ENCODE measurements around the gene CEP89. TPM values are rescaled to one million over a fixed set of nuclear protein-coding genes. Genes with fewer than 3 reads are reported as not detected.

The CEP89 gene
- total and polyA plus RNA-seq, 2 donors (not counting 1 experiment from before 2014, with no cell fraction given) = 6.3 to 13.8 TPM

DNA sequence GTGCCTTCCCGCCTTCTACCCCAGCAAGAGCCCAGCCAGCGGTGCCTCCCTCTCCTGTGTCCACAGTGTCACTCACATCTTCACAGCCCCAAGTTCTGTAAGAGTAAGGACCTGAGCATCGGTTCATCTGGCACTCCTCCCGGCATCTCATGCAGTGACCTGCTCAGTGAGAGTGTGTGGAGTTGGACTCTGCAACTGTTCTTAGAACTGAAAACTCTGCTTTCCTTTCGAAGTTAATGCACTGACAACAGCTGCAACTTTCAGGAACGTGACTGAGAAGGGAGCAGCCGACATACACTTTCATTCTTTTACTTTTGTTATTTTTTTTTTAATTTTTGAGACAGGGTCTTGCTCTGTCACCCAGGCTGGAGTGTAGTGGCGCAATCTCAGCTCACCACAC, 41.2 kb downstream of the CEP89 start:
- no peaks in the 10 kb centered on the region for H4K20me1 ChIP-seq (ENCODE audit: control insufficient read depth, extremely low read depth, insufficient read depth, low read length)
- H3K27ac ChIP-seq (ENCODE audit: insufficient read depth, low read length) = no peak overlapping the region
- H3K9ac ChIP-seq (ENCODE audit: insufficient read depth, low read length) = no peak overlapping the region
- H3K4me2 ChIP-seq (ENCODE audit: extremely low read depth, insufficient read depth, low read length) = no peak overlapping the region
- H3K27me3 ChIP-seq (ENCODE audit: control insufficient read depth, insufficient read depth, low read length) = no peaks in the 10 kb centered on the region
- no peak overlapping the region for H3K4me3 ChIP-seq (replicated peaks in 1 of 4; ENCODE audit: control extremely low read depth in 1 of 4, insufficient read depth in 1 of 4, low read depth in 3 of 4, low read length in 4 of 4)
- H3K36me3 ChIP-seq (ENCODE audit: control insufficient read depth, insufficient read depth, low read length) = peaks cover 2% of the 10 kb centered on the region
- TF ChIP-seq EZH2 (IDR thresholded peaks at IDR 0.05; ENCODE audit: low read length, missing control alignments) = no peak
- TF ChIP-seq, protein P1, sequence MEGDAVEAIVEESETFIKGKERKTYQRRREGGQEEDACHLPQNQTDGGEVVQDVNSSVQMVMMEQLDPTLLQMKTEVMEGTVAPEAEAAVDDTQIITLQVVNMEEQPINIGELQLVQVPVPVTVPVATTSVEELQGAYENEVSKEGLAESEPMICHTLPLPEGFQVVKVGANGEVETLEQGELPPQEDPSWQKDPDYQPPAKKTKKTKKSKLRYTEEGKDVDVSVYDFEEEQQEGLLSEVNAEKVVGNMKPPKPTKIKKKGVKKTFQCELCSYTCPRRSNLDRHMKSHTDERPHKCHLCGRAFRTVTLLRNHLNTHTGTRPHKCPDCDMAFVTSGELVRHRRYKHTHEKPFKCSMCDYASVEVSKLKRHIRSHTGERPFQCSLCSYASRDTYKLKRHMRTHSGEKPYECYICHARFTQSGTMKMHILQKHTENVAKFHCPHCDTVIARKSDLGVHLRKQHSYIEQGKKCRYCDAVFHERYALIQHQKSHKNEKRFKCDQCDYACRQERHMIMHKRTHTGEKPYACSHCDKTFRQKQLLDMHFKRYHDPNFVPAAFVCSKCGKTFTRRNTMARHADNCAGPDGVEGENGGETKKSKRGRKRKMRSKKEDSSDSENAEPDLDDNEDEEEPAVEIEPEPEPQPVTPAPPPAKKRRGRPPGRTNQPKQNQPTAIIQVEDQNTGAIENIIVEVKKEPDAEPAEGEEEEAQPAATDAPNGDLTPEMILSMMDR (conservative IDR thresholded peaks at IDR 0.05 in 1 of 2, IDR thresholded peaks at IDR 0.05 in 1 of 2; ENCODE audit: low read depth in 1 of 2, low read length in 2 of 2) = no peak
- no peak for DNase-seq (ENCODE audit: low read depth in 2 of 2)
- no peaks in the 10 kb centered on the region for H3K4me1 ChIP-seq (ENCODE audit: control insufficient read depth, extremely low read depth, insufficient read depth, low read length)
- H3K9me3 ChIP-seq (ENCODE audit: control insufficient read depth, insufficient read depth, low read depth, low read length) = no peaks in the 10 kb centered on the region
- H3K79me2 ChIP-seq (ENCODE audit: control insufficient read depth, insufficient read depth, low read length) = no peaks in the 10 kb centered on the region
- H2AFZ ChIP-seq (ENCODE audit: low read length) = no peak overlapping the region

DNA sequence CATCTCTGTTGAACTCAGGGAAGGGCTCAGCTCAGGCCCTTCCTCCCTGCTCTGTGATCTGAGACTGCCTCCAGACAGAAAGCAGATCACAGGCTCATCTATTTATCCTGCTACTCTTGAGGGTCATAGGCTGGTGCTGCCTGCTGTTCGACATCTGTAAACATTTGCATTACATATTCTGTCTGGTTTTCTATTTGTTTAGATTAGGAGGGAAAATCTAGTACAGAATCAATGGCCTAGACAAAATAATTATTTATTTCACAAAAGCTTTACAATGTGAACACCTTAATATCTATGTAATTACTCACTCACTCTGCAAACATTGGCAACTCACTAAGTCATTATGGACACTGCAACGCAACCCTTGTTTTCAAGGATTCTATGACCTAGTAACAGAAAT, 43.0 kb downstream of the CEP89 start:
- no peak overlapping the region for H2AFZ ChIP-seq (ENCODE audit: low read length)
- H3K9ac ChIP-seq (ENCODE audit: insufficient read depth, low read length) = no peak overlapping the region
- no peak overlapping the region for H3K4me3 ChIP-seq (replicated peaks in 1 of 4; ENCODE audit: control extremely low read depth in 1 of 4, insufficient read depth in 1 of 4, low read depth in 3 of 4, low read length in 4 of 4)
- DNase-seq (ENCODE audit: low read depth in 2 of 2) = no peak
- no peaks in the 10 kb centered on the region for H3K27me3 ChIP-seq (ENCODE audit: control insufficient read depth, insufficient read depth, low read length)
- H3K36me3 ChIP-seq (ENCODE audit: control insufficient read depth, insufficient read depth, low read length) = peaks cover 4% of the 10 kb centered on the region
- TF ChIP-seq, protein P1 (conservative IDR thresholded peaks at IDR 0.05 in 1 of 2, IDR thresholded peaks at IDR 0.05 in 1 of 2; ENCODE audit: low read depth in 1 of 2, low read length in 2 of 2) = no peak
- no peak for TF ChIP-seq EZH2 (IDR thresholded peaks at IDR 0.05; ENCODE audit: low read length, missing control alignments)
- no peaks in the 10 kb centered on the region for H3K9me3 ChIP-seq (ENCODE audit: control insufficient read depth, insufficient read depth, low read depth, low read length)
- no peak overlapping the region for H3K4me2 ChIP-seq (ENCODE audit: extremely low read depth, insufficient read depth, low read length)
- no peaks in the 10 kb centered on the region for H4K20me1 ChIP-seq (ENCODE audit: control insufficient read depth, extremely low read depth, insufficient read depth, low read length)
- no peak overlapping the region for H3K27ac ChIP-seq (ENCODE audit: insufficient read depth, low read length)
- H3K4me1 ChIP-seq (ENCODE audit: control insufficient read depth, extremely low read depth, insufficient read depth, low read length) = no peaks in the 10 kb centered on the region
- H3K79me2 ChIP-seq (ENCODE audit: control insufficient read depth, insufficient read depth, low read length) = no peaks in the 10 kb centered on the region

DNA sequence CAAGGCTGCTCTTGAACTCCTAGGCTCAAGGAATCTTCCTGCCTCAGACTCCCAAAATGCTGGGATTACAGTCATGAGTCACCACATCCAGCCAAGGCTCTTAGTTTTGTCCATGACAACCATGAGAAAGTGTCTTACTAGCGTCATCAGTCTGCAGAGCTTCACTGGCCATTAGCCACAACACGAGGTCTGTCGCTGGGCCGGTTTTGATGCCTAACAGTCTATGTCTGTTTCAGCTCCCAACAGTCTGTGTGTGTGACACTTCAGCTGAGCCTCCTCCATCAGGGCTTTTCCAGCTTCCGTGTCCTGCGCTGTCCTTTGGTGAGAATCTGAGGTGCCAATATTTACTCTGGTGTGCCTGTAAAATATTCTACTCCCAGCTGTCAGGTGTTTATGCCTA, 47.6 kb downstream of the CEP89 start:
- no peaks in the 10 kb centered on the region for H3K27me3 ChIP-seq (ENCODE audit: control insufficient read depth, insufficient read depth, low read length)
- no peak overlapping the region for H3K4me2 ChIP-seq (ENCODE audit: extremely low read depth, insufficient read depth, low read length)
- H3K36me3 ChIP-seq (ENCODE audit: control insufficient read depth, insufficient read depth, low read length) = peaks cover 5% of the 10 kb centered on the region
- H3K9me3 ChIP-seq (ENCODE audit: control insufficient read depth, insufficient read depth, low read depth, low read length) = no peaks in the 10 kb centered on the region
- H3K4me1 ChIP-seq (ENCODE audit: control insufficient read depth, extremely low read depth, insufficient read depth, low read length) = no peaks in the 10 kb centered on the region
- no peak for TF ChIP-seq EZH2 (IDR thresholded peaks at IDR 0.05; ENCODE audit: low read length, missing control alignments)
- TF ChIP-seq, protein P1 (conservative IDR thresholded peaks at IDR 0.05 in 1 of 2, IDR thresholded peaks at IDR 0.05 in 1 of 2; ENCODE audit: low read depth in 1 of 2, low read length in 2 of 2) = no peak
- DNase-seq (ENCODE audit: low read depth in 2 of 2) = peak; percentile 6 to 14
- H3K9ac ChIP-seq (ENCODE audit: insufficient read depth, low read length) = no peak overlapping the region
- H4K20me1 ChIP-seq (ENCODE audit: control insufficient read depth, extremely low read depth, insufficient read depth, low read length) = no peaks in the 10 kb centered on the region
- H3K27ac ChIP-seq (ENCODE audit: insufficient read depth, low read length) = no peak overlapping the region
- no peaks in the 10 kb centered on the region for H3K79me2 ChIP-seq (ENCODE audit: control insufficient read depth, insufficient read depth, low read length)
- H3K4me3 ChIP-seq (replicated peaks in 1 of 4; ENCODE audit: control extremely low read depth in 1 of 4, insufficient read depth in 1 of 4, low read depth in 3 of 4, low read length in 4 of 4) = no peak overlapping the region
- no peak overlapping the region for H2AFZ ChIP-seq (ENCODE audit: low read length)
